Activated T-cell treated with anti-CD3 and anti-CD28 coated beads, Interleukin-2, amount 50 U/mL, for 4 hours (primary cell): ENCODE results near the gene ANKRD20A1. TPM values are rescaled to one million over a fixed set of nuclear protein-coding genes. Genes with fewer than 3 reads are reported as not detected.
"Not testable (repeated sequence)": the region's sequence is repeated elsewhere in the genome, so short reads cannot be mapped to it uniquely, and the experiment has no call there.

Source experiments
- ATAC-seq, 2 donors: fragments of 200-7000 bp; cut with Tn5 transposase; one replicate each; pipeline ENCODE4 v1.10.0; 2021
- DNase-seq: peaks from one replicate; pipeline ENCODE4 v3.0.0-alpha.2; 2020
- H3K27me3 Mint-ChIP-seq: one replicate; pipeline ENCODE4 v1.8.0; 2021; ENCODE audit warnings: low read depth, mixed read lengths
- H3K36me3 Mint-ChIP-seq: one replicate; pipeline ENCODE4 v1.8.0; 2022; ENCODE audit warnings: mixed read lengths; ENCODE audit not compliant: insufficient read depth
- H3K4me1 Mint-ChIP-seq: one replicate; pipeline ENCODE4 v1.8.0; 2021; ENCODE audit warnings: low read depth, mixed read lengths
- H3K4me3 Mint-ChIP-seq: one replicate; pipeline ENCODE4 v1.8.0; 2021; ENCODE audit warnings: mild to moderate bottlenecking, moderate library complexity, mixed read lengths
- H3K9me3 Mint-ChIP-seq: one replicate; pipeline ENCODE4 v1.8.0; 2021; ENCODE audit warnings: mixed read lengths
- total RNA-seq, 3 donors: library from RNA; stranded (reverse); gene quantifications; one replicate each; pipeline ENCODE4 v1.2.1, GENCODE V29; 2021

Gene ANKRD20A1
- total RNA-seq, result 1 to 10 TPM in 2 of 3 donors, under 1 TPM in 1; 0.19 to 1.4 (median 1.1) TPM

- not testable (repeated sequence) for H3K27me3 Mint-ChIP-seq, DNase-seq, H3K4me3 Mint-ChIP-seq, H3K4me1 Mint-ChIP-seq, H3K9me3 Mint-ChIP-seq, H3K36me3 Mint-ChIP-seq, ATAC-seq
Measured at GRCh38 chr9:67858871-67859270, at the start of gene ANKRD20A1. Gene ANKRD20A1, plus strand, starts transcription at chr9:67858931. Its CDS starts 496 bp downstream, at chr9:67859427.

- not testable (repeated sequence) for H3K4me3 Mint-ChIP-seq, ATAC-seq, DNase-seq, H3K36me3 Mint-ChIP-seq, H3K9me3 Mint-ChIP-seq, H3K4me1 Mint-ChIP-seq, H3K27me3 Mint-ChIP-seq
Measured at GRCh38 chr9:67832088-67832487, 26.6 kb upstream of the ANKRD20A1 start.
